ENCODE measurements around the gene HYOU1.
"Not testable (repeated sequence)": the region's sequence is repeated elsewhere in the genome, so short reads cannot be mapped to it uniquely, and the experiment has no call there.

DNA sequence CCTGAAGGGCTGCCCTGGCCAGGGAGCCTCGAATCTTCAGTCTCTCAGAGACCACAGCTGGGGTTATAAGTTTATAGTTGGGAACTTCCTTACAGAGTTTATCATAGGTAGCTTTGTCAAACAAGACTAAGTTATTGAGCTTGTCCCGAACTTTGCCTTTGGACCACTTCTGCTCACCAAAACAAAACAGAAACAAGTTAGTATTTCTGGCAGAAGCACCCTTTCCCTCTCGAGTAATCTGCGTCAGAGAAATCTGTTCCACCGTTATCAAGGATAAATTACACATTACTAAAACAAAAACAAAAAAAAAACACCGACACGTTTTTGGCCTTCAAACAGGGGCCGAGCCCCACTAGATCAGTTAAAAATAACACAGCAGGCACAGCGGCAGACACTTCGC lies 39.6 kb downstream of the HYOU1 start:
- TF ChIP-seq, protein P1, sequence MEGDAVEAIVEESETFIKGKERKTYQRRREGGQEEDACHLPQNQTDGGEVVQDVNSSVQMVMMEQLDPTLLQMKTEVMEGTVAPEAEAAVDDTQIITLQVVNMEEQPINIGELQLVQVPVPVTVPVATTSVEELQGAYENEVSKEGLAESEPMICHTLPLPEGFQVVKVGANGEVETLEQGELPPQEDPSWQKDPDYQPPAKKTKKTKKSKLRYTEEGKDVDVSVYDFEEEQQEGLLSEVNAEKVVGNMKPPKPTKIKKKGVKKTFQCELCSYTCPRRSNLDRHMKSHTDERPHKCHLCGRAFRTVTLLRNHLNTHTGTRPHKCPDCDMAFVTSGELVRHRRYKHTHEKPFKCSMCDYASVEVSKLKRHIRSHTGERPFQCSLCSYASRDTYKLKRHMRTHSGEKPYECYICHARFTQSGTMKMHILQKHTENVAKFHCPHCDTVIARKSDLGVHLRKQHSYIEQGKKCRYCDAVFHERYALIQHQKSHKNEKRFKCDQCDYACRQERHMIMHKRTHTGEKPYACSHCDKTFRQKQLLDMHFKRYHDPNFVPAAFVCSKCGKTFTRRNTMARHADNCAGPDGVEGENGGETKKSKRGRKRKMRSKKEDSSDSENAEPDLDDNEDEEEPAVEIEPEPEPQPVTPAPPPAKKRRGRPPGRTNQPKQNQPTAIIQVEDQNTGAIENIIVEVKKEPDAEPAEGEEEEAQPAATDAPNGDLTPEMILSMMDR (conservative IDR thresholded peaks at IDR 0.05 in 1 of 2, IDR thresholded peaks at IDR 0.05 in 1 of 2; ENCODE audit: low read depth in 1 of 2, low read length in 2 of 2): not testable (repeated sequence)
- not testable (repeated sequence) for TF ChIP-seq EZH2 (IDR thresholded peaks at IDR 0.05; ENCODE audit: low read length, missing control alignments)
